Prostate gland (tissue), 2 donors: Measurements from ENCODE around the gene EMID1. TPM values are rescaled to one million over a fixed set of nuclear protein-coding genes. Genes with fewer than 3 reads are reported as not detected.
"Not testable (repeated sequence)": the region's sequence is repeated elsewhere in the genome, so short reads cannot be mapped to it uniquely, and the experiment has no call there.

ENCODE experiments used
- DNase-seq: peaks from one replicate; pipeline ENCODE4 v3.0.0-alpha.2; 2019; ENCODE audit warnings: low spot score
- H3K27ac ChIP-seq, 2 donors: fragments of 200-600 bp; sonication (generic); 2 replicates each; pipeline ENCODE4 v1.5.1; 2017 to 2019
- H3K27me3 ChIP-seq: fragments of 200-600 bp; sonication (generic); replicated peaks from 2 replicates; pipeline ENCODE4 v1.5.1; 2019; ENCODE audit not compliant: insufficient read depth
- H3K36me3 ChIP-seq, 2 donors: fragments of 200-600 bp; sonication (generic); 1 replicate in 1 of 2; 2 replicates in 1 of 2; pipeline versions ENCODE4 v1.5.1 to v1.8.1; 2017 to 2019
- H3K4me1 ChIP-seq: fragments of 200-600 bp; sonication (generic); replicated peaks from 2 replicates; pipeline ENCODE4 v1.5.1; 2019
- H3K4me3 ChIP-seq, 2 donors: fragments of 200-600 bp; sonication (generic); 2 replicates each; pipeline ENCODE4 v1.5.1; 2017 to 2019
- H3K9me3 ChIP-seq: fragments of 200-600 bp; sonication (generic); 2 replicates; pipeline ENCODE4 v1.5.1; 2017
- POLR2A ChIP-seq: fragments of 450-650 bp; IDR thresholded peaks from one replicate; pipeline ENCODE4 v1.6.1; 2016; ENCODE audit warnings: antibody characterized with exemption, mild to moderate bottlenecking
- POLR2AphosphoS5 ChIP-seq: sonication (generic); formaldehyde crosslinking; IDR thresholded peaks from one replicate; pipeline ENCODE4 v1.6.1; 2017; ENCODE audit warnings: antibody characterized with exemption
- WGBS: methylation state at CpG from one replicate; pipeline ENCODE4 v1.1.5; 2018; 5-methylcytosine and 5-hydroxymethylcytosine counted together
- intact Hi-C: fragments of 100-400 bp; cut with DNase I; formaldehyde crosslinking; loops from one replicate; pipeline ENCODE4 v1.14.2; 2022
- total RNA-seq, 2 donors: library from RNA; depleted of rRNA; stranded (reverse); fragments of >200 nt; gene quantifications; one replicate each; pipeline ENCODE4 v1.1.0, GENCODE V29; 2016
- TF ChIP-seq, protein P1 (sequence below), 4 experiments: fragments of 200-600 bp in 2 of 4; fragments of 450-650 bp in 2 of 4; sonication (generic) in 2 of 4; IDR thresholded peaks; 1 replicate in 3 of 4; 2 replicates in 1 of 4; pipeline ENCODE4 v1.5.1; 2016 to 2019; ENCODE audit warnings: antibody characterized with exemption in 4 of 4, mild to moderate bottlenecking in 2 of 4, moderate library complexity in 2 of 4

EMID1 gene
- total RNA-seq, 2 donors from 2014 or later = 12.8 to 14.7 TPM

DNA sequence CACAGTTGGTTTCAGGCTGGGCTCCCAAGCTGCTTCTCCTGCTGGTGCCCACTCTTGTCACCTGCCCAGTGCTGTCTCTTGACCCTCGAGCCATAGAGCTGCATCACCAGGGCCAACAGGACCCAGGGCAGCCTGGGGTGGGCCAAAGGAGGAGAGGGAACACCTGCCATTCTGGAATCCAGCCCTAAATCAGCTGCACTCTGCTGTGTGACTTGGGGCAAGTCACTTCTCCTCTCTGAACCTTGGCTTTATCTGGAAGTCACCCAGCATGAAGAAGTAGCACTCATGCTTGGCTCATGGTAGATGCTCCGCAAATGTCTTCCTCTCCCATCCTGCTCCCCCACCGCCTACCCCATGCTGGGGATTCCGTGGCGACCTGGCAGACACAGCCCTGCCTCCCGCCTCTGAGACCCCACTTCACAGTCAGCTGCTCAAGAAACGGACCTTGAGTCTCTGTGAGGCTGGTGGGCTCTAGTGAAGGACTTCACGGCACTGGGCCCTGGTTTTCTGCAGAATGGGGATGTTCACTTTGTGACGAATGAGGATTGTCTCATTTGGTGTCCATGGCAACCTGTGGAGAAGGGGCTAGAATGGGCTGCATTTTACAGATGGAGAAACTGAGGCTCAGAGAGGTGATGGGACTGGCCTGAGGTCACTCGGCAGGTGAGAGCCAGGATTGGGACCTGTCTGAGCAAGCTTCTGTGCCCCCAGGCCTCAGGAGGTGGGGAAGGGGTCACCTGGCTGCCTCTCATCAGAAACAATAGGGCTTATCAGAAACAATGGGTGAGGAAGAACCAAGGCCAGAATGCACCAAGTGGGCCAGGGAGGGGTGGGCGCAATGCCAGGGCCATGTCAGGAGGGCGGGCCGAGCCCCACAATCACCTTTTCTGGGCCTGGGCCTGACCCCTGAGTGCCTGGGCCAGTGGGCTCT lies 12.4 kb downstream of the EMID1 start:
- no peak overlapping the region for H3K4me3 ChIP-seq
- H3K9me3 ChIP-seq = no peaks in the 10 kb centered on the region
- DNase-seq = no peak
- H3K27ac ChIP-seq = no peak overlapping the region
- H3K4me1 ChIP-seq = no peaks in the 10 kb centered on the region
- H3K27me3 ChIP-seq = no peaks in the 10 kb centered on the region
- whole genome bisulfite sequencing = 76% methylated on average over 13 of the region's 13 CpGs
- no peaks in the 10 kb centered on the region for H3K36me3 ChIP-seq
- intact Hi-C loops = no loop called here
- TF ChIP-seq POLR2A (no peak), POLR2AphosphoS5 (no peak)
- TF ChIP-seq, protein P1, sequence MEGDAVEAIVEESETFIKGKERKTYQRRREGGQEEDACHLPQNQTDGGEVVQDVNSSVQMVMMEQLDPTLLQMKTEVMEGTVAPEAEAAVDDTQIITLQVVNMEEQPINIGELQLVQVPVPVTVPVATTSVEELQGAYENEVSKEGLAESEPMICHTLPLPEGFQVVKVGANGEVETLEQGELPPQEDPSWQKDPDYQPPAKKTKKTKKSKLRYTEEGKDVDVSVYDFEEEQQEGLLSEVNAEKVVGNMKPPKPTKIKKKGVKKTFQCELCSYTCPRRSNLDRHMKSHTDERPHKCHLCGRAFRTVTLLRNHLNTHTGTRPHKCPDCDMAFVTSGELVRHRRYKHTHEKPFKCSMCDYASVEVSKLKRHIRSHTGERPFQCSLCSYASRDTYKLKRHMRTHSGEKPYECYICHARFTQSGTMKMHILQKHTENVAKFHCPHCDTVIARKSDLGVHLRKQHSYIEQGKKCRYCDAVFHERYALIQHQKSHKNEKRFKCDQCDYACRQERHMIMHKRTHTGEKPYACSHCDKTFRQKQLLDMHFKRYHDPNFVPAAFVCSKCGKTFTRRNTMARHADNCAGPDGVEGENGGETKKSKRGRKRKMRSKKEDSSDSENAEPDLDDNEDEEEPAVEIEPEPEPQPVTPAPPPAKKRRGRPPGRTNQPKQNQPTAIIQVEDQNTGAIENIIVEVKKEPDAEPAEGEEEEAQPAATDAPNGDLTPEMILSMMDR (IDR thresholded peaks at IDR 0.05) = no peak

DNA sequence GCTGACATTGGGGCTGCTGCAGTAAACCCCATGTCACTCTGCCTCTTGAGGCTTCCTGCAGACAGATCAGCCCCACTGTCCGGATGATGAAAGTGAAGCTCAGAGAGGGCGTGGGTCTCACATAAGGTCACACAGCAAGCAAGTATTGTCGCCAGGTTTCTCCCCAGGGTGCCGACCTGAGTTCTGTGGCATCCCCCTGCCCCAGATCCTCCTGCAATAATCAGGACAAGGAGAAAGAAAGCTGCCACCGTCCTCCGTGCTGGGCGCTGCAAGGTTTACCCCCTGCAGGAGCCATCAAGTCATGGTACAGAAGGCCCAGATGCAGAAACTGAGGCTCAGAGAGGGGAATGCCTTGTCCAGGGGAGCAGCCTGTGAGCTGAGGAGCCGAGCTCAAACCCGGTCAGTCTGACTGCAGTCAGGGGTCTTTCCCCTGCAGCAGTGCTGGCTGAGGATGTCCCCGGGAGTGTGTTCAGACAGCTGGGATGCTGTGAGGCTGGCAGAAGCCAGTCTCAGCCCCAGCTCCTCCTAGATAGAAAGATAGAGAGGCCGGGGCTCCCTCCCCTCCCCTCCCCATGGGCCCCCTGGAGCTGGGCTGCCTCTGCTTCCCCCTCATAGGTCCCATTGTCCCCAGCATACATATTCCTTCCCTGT lies 13.2 kb downstream of the EMID1 start:
- Histone ChIP-seq H3K9me3 (no peaks in the 10 kb centered on the region), H3K4me1 (no peaks in the 10 kb centered on the region), H3K4me3 (no peak overlapping the region), H3K27me3 (no peaks in the 10 kb centered on the region), H3K36me3 (no peaks in the 10 kb centered on the region), H3K27ac (no peak overlapping the region)
- intact Hi-C loops = no loop called here
- DNase-seq = no peak
- TF ChIP-seq POLR2A (no peak), POLR2AphosphoS5 (no peak)
- TF ChIP-seq, protein P1 (IDR thresholded peaks at IDR 0.05) = no peak
- 92% methylated on average over 11 of the region's 11 CpGs for WGBS

DNA sequence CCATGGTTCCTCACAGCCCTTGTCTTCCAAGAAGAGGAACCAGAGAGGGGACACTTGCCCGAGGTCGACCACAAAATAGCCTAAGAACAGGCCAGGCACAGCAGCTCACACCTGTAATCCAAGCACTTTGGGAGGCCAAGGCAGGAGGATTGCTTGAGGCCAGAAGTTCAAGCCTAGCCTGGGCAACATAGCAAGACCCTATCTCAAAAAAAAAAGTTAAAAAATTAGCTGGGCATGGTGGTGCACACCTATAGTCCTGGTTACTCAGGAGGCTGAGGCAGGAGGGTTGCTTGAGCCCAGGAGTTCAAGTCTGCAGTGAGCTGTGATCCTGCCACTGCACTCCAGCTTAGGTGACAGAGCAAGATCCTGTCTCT lies 13.7 kb downstream of the EMID1 start:
- H3K4me3 ChIP-seq, H3K4me1 ChIP-seq, H3K27me3 ChIP-seq, H3K27ac ChIP-seq, H3K9me3 ChIP-seq, intact Hi-C loops, H3K36me3 ChIP-seq, DNase-seq: not testable (repeated sequence)
- 82% methylated on average over 2 of the region's 2 CpGs for WGBS

DNA sequence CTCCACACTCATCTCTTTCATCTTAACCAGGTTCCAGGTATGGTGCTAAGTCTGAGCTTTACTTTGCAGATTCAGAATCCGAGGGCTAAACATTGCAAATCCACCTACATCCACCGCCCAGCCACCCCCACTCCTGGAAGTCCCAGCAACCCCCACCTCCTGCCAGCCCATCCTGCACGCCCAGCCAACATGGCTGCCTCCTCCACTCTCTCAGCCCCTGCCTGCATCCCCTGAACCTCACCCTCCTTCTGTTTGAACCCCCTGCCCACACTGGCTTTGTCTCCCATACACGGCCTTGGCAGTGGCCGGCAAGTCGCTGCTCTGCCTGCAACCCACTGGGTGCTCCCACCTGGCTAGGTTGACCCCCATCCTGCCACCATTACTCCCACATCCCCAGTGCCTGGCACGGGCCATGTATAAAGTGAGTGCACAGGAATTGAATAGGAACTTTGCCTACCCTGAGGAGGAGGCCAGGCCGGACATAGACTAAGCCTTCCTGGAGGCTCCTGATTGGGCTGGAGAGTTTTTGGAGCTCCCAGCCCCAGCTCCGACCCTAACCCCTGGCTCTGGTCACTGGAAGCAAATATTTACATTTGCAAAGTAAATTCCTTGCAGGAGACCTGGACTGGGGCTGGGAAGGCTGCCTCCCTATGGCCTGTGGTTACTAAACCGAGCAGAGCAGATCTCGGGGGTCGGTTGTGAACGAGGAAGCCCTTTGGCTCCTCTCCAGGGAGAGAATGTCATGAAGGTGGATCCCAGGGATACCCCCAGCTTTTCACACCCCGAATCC lies 14.4 kb downstream of the EMID1 start:
- DNase-seq = no peak
- WGBS = 68% methylated on average over 14 of the region's 14 CpGs
- intact Hi-C loops = no loop called here
- H3K36me3 ChIP-seq = no peaks in the 10 kb centered on the region
- H3K27ac ChIP-seq = no peak overlapping the region
- H3K9me3 ChIP-seq = no peaks in the 10 kb centered on the region
- H3K27me3 ChIP-seq = no peaks in the 10 kb centered on the region
- no peak for TF ChIP-seq POLR2AphosphoS5
- TF ChIP-seq, protein P1 (IDR thresholded peaks at IDR 0.05) = no peak
- TF ChIP-seq POLR2A = no peak
- no peaks in the 10 kb centered on the region for H3K4me1 ChIP-seq
- no peak overlapping the region for H3K4me3 ChIP-seq
